Right atrium auricular region (tissue), 2 donors: ENCODE data around the gene INSL6. TPM values are rescaled to one million over a fixed set of nuclear protein-coding genes. Genes with fewer than 3 reads are reported as not detected.

Experiments
- DNase-seq: peaks from one replicate; pipeline ENCODE4 v3.0.0-alpha.2; 2019; ENCODE audit warnings: low spot score
- H3K27ac ChIP-seq, 2 donors: fragments of 200-600 bp; sonication (generic); 1 replicate in 1 of 2; 2 replicates in 1 of 2; pipeline ENCODE4 v1.5.1; 2016 to 2019
- H3K27me3 ChIP-seq, 2 donors: fragments of 200-600 bp; sonication (generic); one replicate each; pipeline versions ENCODE4 v1.5.1 to v1.6.0; 2017 to 2019
- H3K36me3 ChIP-seq: fragments of 200-600 bp; sonication (generic); one replicate; pipeline ENCODE4 v1.5.1; 2016
- H3K4me1 ChIP-seq, 2 donors: fragments of 200-600 bp; sonication (generic); one replicate each; pipeline versions ENCODE4 v1.5.1 to v1.6.0; 2017 to 2019
- H3K4me3 ChIP-seq, 2 donors: fragments of 200-600 bp; sonication (generic); 1 replicate in 1 of 2; 2 replicates in 1 of 2; pipeline ENCODE4 v1.5.1; 2017 to 2019; ENCODE audit warnings: mild to moderate bottlenecking in 1 of 2, moderate library complexity in 1 of 2
- H3K9me3 ChIP-seq, 2 donors: fragments of 200-600 bp; sonication (generic); one replicate each; pipeline ENCODE4 v1.5.1; 2019
- CTCF ChIP-seq, 2 donors: fragments of 200-600 bp; sonication (generic); IDR thresholded peaks; one replicate each; pipeline ENCODE4 v1.5.1; 2019; ENCODE audit warnings: antibody characterized with exemption in 2 of 2
- total RNA-seq, 2 donors: library from RNA; depleted of rRNA; stranded (reverse); fragments of >200 nt; gene quantifications; one replicate each; pipeline ENCODE4 v1.1.0, GENCODE V29; 2016

The INSL6 gene
- total RNA-seq, result not detected

GRCh38 chr9:5185220-5185840 lies at the start of gene INSL6:
Gene INSL6 (minus strand): TSS chr9:5185639. CDS start chr9:5185602, 37 bp downstream.
- Histone ChIP-seq H3K4me1 (no peaks in the 10 kb centered on the region), H3K27ac (no peak within 1 kb of the TSS), H3K36me3 (no peaks in the 10 kb centered on the region), H3K27me3 (no peaks in the 10 kb centered on the region), H3K9me3 (no peaks in the 10 kb centered on the region), H3K4me3 (no peak within 1 kb of the TSS)
- no peak for DNase-seq
- no peak for TF ChIP-seq CTCF (IDR thresholded peaks at IDR 0.05)

- H3K4me3 ChIP-seq, result no peak within 1 kb of the TSS
These were observed 45.8 kb upstream of the INSL6 start, which contains the start of gene INSL4 for GRCh38 chr9:5231212-5231611. Gene INSL4 (plus strand): TSS chr9:5231419. CDS start chr9:5231524, 105 bp downstream.

GRCh38 chr9:5230554-5230953 lies 45.1 kb upstream of the INSL6 start:
- DNase-seq, result no peak
- Histone ChIP-seq H3K27ac (no peak overlapping the region), H3K36me3 (no peaks in the 10 kb centered on the region), H3K9me3 (peaks cover 0 to 2% of the 10 kb centered on the region in 2 donors), H3K27me3 (no peaks in the 10 kb centered on the region), H3K4me1 (no peaks in the 10 kb centered on the region), H3K4me3 (no peak overlapping the region)
- no peak for TF ChIP-seq CTCF (IDR thresholded peaks at IDR 0.05)

More at GRCh38 chr9:5231212-5231611, 45.8 kb upstream of the INSL6 start, which contains the start of gene INSL4:
- no peak for TF ChIP-seq CTCF (IDR thresholded peaks at IDR 0.05)
- no peaks in the 10 kb centered on the region for H3K27me3 ChIP-seq
- H3K36me3 ChIP-seq, result no peaks in the 10 kb centered on the region
- H3K4me1 ChIP-seq, result no peaks in the 10 kb centered on the region
- H3K27ac ChIP-seq, result no peak within 1 kb of the TSS
- no peak for DNase-seq
- no peaks in the 10 kb centered on the region for H3K9me3 ChIP-seq

- no peak for DNase-seq
- Histone ChIP-seq H3K9me3 (peaks cover 0 to 5% of the 10 kb centered on the region in 2 donors), H3K4me3 (no peak overlapping the region), H3K4me1 (no peaks in the 10 kb centered on the region), H3K27me3 (no peaks in the 10 kb centered on the region), H3K27ac (no peak overlapping the region), H3K36me3 (no peaks in the 10 kb centered on the region)
- no peak for TF ChIP-seq CTCF (IDR thresholded peaks at IDR 0.05)
These were observed 19.6 kb upstream of the INSL6 start for GRCh38 chr9:5205071-5205470.

GRCh38 chr9:5195463-5195862 lies 10.0 kb upstream of the INSL6 start:
- H3K4me3 ChIP-seq, result no peak overlapping the region
- H3K9me3 ChIP-seq, result peaks cover 0 to 9% of the 10 kb centered on the region in 2 donors
- TF ChIP-seq CTCF (IDR thresholded peaks at IDR 0.05), result no peak
- no peaks in the 10 kb centered on the region for H3K36me3 ChIP-seq
- no peak overlapping the region for H3K27ac ChIP-seq
- H3K27me3 ChIP-seq, result no peaks in the 10 kb centered on the region
- DNase-seq, result no peak
- H3K4me1 ChIP-seq, result no peaks in the 10 kb centered on the region

- H3K27me3 ChIP-seq, result no peaks in the 10 kb centered on the region
- no peak overlapping the region for H3K4me3 ChIP-seq
- DNase-seq, result no peak
- H3K9me3 ChIP-seq, result peaks cover 0 to 9% of the 10 kb centered on the region in 2 donors
- H3K4me1 ChIP-seq, result no peaks in the 10 kb centered on the region
- no peaks in the 10 kb centered on the region for H3K36me3 ChIP-seq
- no peak for TF ChIP-seq CTCF (IDR thresholded peaks at IDR 0.05)
- H3K27ac ChIP-seq, result no peak overlapping the region
These were observed 7.9 kb upstream of the INSL6 start for GRCh38 chr9:5193345-5193744.
